Mucosa of descending colon (tissue), 3 donors: Measurements from ENCODE around the gene INO80C. TPM values are rescaled to one million over a fixed set of nuclear protein-coding genes. Genes with fewer than 3 reads are reported as not detected.

ENCODE experiments used
- ATAC-seq: fragments of 200-7000 bp; cut with Tn5 transposase; one replicate; pipeline ENCODE4 v1.9.1; 2020; ENCODE audit warnings: mild to moderate bottlenecking, moderate library complexity
- DNase-seq, 3 donors: peaks; one replicate each; pipeline ENCODE4 v3.0.0-alpha.2; 2020
- H3K36me3 ChIP-seq: fragments of 200-600 bp; one replicate; pipeline ENCODE4 v1.8.0; 2021; ENCODE audit warnings: low read depth, mild to moderate bottlenecking
- H3K4me1 ChIP-seq: fragments of 200-600 bp; one replicate; pipeline ENCODE4 v1.8.0; 2021; ENCODE audit warnings: low read depth, mild to moderate bottlenecking
- H3K4me3 ChIP-seq: fragments of 200-600 bp; one replicate; pipeline ENCODE4 v1.8.0; 2021; ENCODE audit warnings: mild to moderate bottlenecking
- H3K9me3 ChIP-seq: fragments of 200-600 bp; one replicate; pipeline ENCODE4 v1.8.0; 2021; ENCODE audit warnings: mild to moderate bottlenecking
- CTCF ChIP-seq: fragments of 200-600 bp; IDR thresholded peaks from one replicate; pipeline ENCODE4 v1.8.0; 2022; ENCODE audit warnings: antibody characterized with exemption, mild to moderate bottlenecking
- intact Hi-C, 2 donors: fragments of 100-400 bp; cut with DNase I in 1 of 2; cut with micrococcal nuclease in 1 of 2; formaldehyde crosslinking; loops; one replicate each; pipeline versions ENCODE4 v1.11.0 to v1.11.1; 2022; cut with DNase I, micrococcal nuclease
- total RNA-seq, 3 donors: library from RNA; stranded (reverse); fragmentation: NEBNext Ultra II Directional in 2 of 3; extraction: Animal tissue kit (Norgen Biotek cat#: 25700) in 2 of 3; gene quantifications; one replicate each; pipeline versions ENCODE4 v1.2.1 to v1.2.4, GENCODE V29; 2021 to 2023
- donor health status: DM: no; HTN: no; CAD: no; lungs with moderate emphysema.
- donor health status: DM: no; HTN: no; CAD: no.
- donor health status: DM: no; HTN: yes; CAD: no.

Gene INO80C
- total RNA-seq, 3 donors from 2014 or later, result 28.0 to 46.7 (median 32.2) TPM

GRCh38 chr18:35528749-35529274, 31.1 kb upstream of the INO80C start:
- no peaks in the 10 kb centered on the region for H3K4me1 ChIP-seq
- DNase-seq (no peak), ATAC-seq (no peak)
- H3K36me3 ChIP-seq, result no peaks in the 10 kb centered on the region
- intact Hi-C loops, result no loop called here
- no peaks in the 10 kb centered on the region for H3K9me3 ChIP-seq
- no peak overlapping the region for H3K4me3 ChIP-seq
- no peak for TF ChIP-seq CTCF

- Histone ChIP-seq H3K9me3 (no peaks in the 10 kb centered on the region), H3K36me3 (no peaks in the 10 kb centered on the region), H3K4me1 (no peaks in the 10 kb centered on the region), H3K4me3 (no peak overlapping the region)
- TF ChIP-seq CTCF, result no peak
- ATAC-seq, result no peak
- intact Hi-C loops, result no loop called here
- DNase-seq, result no peak
Measured at GRCh38 chr18:35526495-35527059, 28.8 kb upstream of the INO80C start.

- Histone ChIP-seq H3K36me3 (no peaks in the 10 kb centered on the region), H3K4me3 (no peak overlapping the region), H3K9me3 (no peaks in the 10 kb centered on the region), H3K4me1 (no peaks in the 10 kb centered on the region)
- no peak for TF ChIP-seq CTCF
- intact Hi-C loops, result no loop called here
- ATAC-seq, result no peak
- DNase-seq, result no peak
Measured at GRCh38 chr18:35525795-35526494, 28.2 kb upstream of the INO80C start.

GRCh38 chr18:35524226-35524625, 26.5 kb upstream of the INO80C start:
- no peak for TF ChIP-seq CTCF
- DNase-seq (peak in 1 of 3 donors; percentile 23), ATAC-seq (no peak)
- Histone ChIP-seq H3K9me3 (no peaks in the 10 kb centered on the region), H3K4me1 (no peaks in the 10 kb centered on the region), H3K36me3 (no peaks in the 10 kb centered on the region), H3K4me3 (no peak overlapping the region)
- intact Hi-C loops, result no loop called here

GRCh38 chr18:35522130-35522959, 24.6 kb upstream of the INO80C start:
- Histone ChIP-seq H3K9me3 (no peaks in the 10 kb centered on the region), H3K4me3 (no peak overlapping the region), H3K4me1 (no peaks in the 10 kb centered on the region), H3K36me3 (no peaks in the 10 kb centered on the region)
- DNase-seq (no peak), ATAC-seq (no peak)
- intact Hi-C loops, result no loop called here
- no peak for TF ChIP-seq CTCF
